GM12872 (cell line): Measurements from ENCODE around the gene ATP1A3.

ENCODE experiments used
- CTCF ChIP-seq: IDR thresholded peaks from 3 replicates; pipeline ENCODE4 v1.5.1; 2011; ENCODE audit warnings: low read depth, mild to moderate bottlenecking, low read length, moderate library complexity; ENCODE audit not compliant: insufficient read depth

Gene ATP1A3

GRCh38 chr19:41994994-41995958 lies 1.2 kb upstream of the ATP1A3 start:
- no peak for TF ChIP-seq CTCF

GRCh38 chr19:41994521-41994971 lies 516 bp upstream of the ATP1A3 start:
- TF ChIP-seq CTCF: no peak

- TF ChIP-seq CTCF: no peak
Measured at GRCh38 chr19:41991025-41991424, 3.0 kb downstream of the ATP1A3 start.

GRCh38 chr19:41990615-41991014 lies 3.4 kb downstream of the ATP1A3 start:
- TF ChIP-seq CTCF: no peak

GRCh38 chr19:41990028-41990427 lies 4.0 kb downstream of the ATP1A3 start:
- TF ChIP-seq CTCF: no peak

GRCh38 chr19:41988947-41989346 lies 5.1 kb downstream of the ATP1A3 start:
- TF ChIP-seq CTCF: no peak

- TF ChIP-seq CTCF: no peak
Measured at GRCh38 chr19:41987141-41987860, 6.7 kb downstream of the ATP1A3 start.
